C4-2B (cell line): ENCODE results near the gene OPCML.

Source experiments
- ZFX ChIP-seq: fragments of 450-650 bp; IDR thresholded peaks from 2 replicates; pipeline ENCODE4 v1.6.1; 2017
- TF ChIP-seq, protein P1 (sequence below): fragments of 450-650 bp; conservative IDR thresholded peaks from 2 replicates; pipeline ENCODE4 v1.5.1; 2017; ENCODE audit warnings: mild to moderate bottlenecking

GRCh38 chr11:133347988-133348387, 184.3 kb downstream of the OPCML start:
- TF ChIP-seq, protein P1, sequence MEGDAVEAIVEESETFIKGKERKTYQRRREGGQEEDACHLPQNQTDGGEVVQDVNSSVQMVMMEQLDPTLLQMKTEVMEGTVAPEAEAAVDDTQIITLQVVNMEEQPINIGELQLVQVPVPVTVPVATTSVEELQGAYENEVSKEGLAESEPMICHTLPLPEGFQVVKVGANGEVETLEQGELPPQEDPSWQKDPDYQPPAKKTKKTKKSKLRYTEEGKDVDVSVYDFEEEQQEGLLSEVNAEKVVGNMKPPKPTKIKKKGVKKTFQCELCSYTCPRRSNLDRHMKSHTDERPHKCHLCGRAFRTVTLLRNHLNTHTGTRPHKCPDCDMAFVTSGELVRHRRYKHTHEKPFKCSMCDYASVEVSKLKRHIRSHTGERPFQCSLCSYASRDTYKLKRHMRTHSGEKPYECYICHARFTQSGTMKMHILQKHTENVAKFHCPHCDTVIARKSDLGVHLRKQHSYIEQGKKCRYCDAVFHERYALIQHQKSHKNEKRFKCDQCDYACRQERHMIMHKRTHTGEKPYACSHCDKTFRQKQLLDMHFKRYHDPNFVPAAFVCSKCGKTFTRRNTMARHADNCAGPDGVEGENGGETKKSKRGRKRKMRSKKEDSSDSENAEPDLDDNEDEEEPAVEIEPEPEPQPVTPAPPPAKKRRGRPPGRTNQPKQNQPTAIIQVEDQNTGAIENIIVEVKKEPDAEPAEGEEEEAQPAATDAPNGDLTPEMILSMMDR = no peak
- no peak for TF ChIP-seq ZFX
